HL-60 (cell line): ENCODE results near the gene P2RY6.

Experiments used
- DNase-seq, 2 experiments: peaks; one replicate each; pipeline ENCODE4 v3.0.0-alpha.2; 2010 to 2020; ENCODE audit warnings: low read depth in 1 of 2, low spot score in 1 of 2
- H3K27ac ChIP-seq: fragments of 250-450 bp; sonication (Bioruptor Pico); replicated peaks from 2 replicates; pipeline ENCODE4 v1.5.1; 2020; ENCODE audit warnings: mild to moderate bottlenecking, moderate library complexity
- H3K27me3 ChIP-seq: fragments of 250-450 bp; sonication (Bioruptor Pico); 2 replicates; pipeline ENCODE4 v1.5.1; 2021; ENCODE audit warnings: mild to moderate bottlenecking, moderate library complexity; ENCODE audit not compliant: insufficient read depth, poor library complexity, severe bottlenecking
- H3K4me3 ChIP-seq: replicated peaks from 2 replicates; pipeline ENCODE4 v1.5.1; 2011; ENCODE audit warnings: mild to moderate bottlenecking, control low read depth, low read length; ENCODE audit not compliant: insufficient read depth
- GABPA ChIP-seq: IDR thresholded peaks from 2 replicates; pipeline ENCODE4 v1.6.1; 2012; ENCODE audit warnings: low read depth
- POLR2AphosphoS5 ChIP-seq: IDR thresholded peaks from 2 replicates; pipeline ENCODE4 v1.6.1; 2012; ENCODE audit warnings: low read depth
- REST ChIP-seq: IDR thresholded peaks from 2 replicates; pipeline ENCODE4 v1.6.1; 2012; ENCODE audit warnings: low read depth; ENCODE audit not compliant: insufficient replicate concordance
- SPI1 ChIP-seq: IDR thresholded peaks from 2 replicates; pipeline ENCODE4 v1.6.1; 2012; ENCODE audit warnings: low read depth, mild to moderate bottlenecking, borderline replicate concordance
- TF ChIP-seq, protein P1 (sequence below): IDR thresholded peaks from one replicate; pipeline ENCODE4 v1.5.1; 2011; ENCODE audit warnings: low read length, control low read depth, inconsistent platforms; ENCODE audit not compliant: insufficient read depth

P2RY6 gene

GRCh38 chr11:73266646-73267020, 5.5 kb upstream of the P2RY6 start:
- no peak overlapping the region for H3K27ac ChIP-seq
- DNase-seq = no peak
- no peak overlapping the region for H3K4me3 ChIP-seq
- no peaks in the 10 kb centered on the region for H3K27me3 ChIP-seq
- TF ChIP-seq SPI1 (no peak), GABPA (no peak), REST (no peak), POLR2AphosphoS5 (no peak)
- TF ChIP-seq, protein P1, sequence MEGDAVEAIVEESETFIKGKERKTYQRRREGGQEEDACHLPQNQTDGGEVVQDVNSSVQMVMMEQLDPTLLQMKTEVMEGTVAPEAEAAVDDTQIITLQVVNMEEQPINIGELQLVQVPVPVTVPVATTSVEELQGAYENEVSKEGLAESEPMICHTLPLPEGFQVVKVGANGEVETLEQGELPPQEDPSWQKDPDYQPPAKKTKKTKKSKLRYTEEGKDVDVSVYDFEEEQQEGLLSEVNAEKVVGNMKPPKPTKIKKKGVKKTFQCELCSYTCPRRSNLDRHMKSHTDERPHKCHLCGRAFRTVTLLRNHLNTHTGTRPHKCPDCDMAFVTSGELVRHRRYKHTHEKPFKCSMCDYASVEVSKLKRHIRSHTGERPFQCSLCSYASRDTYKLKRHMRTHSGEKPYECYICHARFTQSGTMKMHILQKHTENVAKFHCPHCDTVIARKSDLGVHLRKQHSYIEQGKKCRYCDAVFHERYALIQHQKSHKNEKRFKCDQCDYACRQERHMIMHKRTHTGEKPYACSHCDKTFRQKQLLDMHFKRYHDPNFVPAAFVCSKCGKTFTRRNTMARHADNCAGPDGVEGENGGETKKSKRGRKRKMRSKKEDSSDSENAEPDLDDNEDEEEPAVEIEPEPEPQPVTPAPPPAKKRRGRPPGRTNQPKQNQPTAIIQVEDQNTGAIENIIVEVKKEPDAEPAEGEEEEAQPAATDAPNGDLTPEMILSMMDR = no peak

DNA sequence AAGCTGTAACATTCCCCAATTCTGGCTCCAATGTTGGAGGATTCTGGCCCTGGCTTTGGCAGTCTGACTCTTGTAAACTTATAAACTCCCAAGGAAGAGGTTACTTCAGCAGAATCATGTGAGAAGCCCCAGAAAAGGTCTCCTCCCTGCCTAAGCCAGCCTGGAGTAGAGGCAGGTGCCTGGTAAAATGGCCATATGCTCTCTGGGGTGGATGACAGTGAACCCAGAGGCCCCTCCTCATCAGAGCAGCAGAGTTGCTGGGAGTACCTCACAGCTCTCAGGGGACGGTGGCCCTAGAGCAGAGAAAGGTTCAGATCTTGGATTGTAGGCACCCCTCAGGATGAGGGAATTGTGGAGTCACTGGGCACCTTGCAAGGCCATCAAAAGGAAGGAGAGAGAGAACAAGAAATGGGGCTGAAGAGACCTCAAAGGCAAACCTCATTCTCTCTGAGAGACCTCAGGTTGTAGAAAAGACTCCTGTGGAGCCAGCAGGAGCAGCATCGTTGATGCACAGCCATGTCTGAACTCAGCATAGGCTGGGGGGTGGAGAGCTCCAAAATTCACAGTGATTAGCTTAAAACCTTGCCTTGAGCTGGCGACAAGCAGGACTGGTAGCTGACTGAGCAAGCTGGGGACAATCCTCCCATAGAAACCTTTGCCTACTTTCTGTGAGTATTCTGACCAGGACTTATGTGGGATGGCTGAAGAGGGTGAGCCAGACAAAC, 4.9 kb upstream of the P2RY6 start:
- no peak overlapping the region for H3K27ac ChIP-seq
- H3K27me3 ChIP-seq = no peaks in the 10 kb centered on the region

More for the DNA sequence above, 4.9 kb upstream of the P2RY6 start:
- no peak for TF ChIP-seq REST
- no peak for TF ChIP-seq SPI1
- TF ChIP-seq POLR2AphosphoS5 = no peak
- TF ChIP-seq, protein P1 = no peak
- TF ChIP-seq GABPA = no peak
- no peak overlapping the region for H3K4me3 ChIP-seq
- no peak for DNase-seq
